ELR (cell line): ENCODE measurements around the gene CYP4F12.

Experiments used
- DNase-seq: peaks from one replicate; pipeline ENCODE4 v3.0.0-alpha.2; 2015; ENCODE audit warnings: low read depth

The CYP4F12 gene

DNA sequence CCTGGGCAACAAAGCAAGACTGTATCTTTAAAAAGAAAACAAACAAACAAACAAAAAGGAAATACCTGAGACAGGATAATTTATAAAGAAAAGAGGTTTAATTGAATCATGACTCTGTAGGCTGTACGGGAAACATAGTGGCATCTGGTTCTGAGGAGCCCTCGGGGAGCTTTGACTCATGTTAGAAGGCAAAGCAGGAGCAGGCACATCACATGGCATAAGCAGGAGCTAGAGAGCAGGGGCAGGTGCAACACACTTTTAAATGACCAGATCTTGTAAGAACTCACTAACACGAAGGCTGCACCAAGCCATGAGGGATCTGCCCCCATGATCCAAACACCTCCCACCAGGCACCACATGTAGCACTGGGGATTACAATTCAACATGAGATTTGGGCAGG is 41.8 kb downstream of the CYP4F12 start:
- no peak for DNase-seq

DNA sequence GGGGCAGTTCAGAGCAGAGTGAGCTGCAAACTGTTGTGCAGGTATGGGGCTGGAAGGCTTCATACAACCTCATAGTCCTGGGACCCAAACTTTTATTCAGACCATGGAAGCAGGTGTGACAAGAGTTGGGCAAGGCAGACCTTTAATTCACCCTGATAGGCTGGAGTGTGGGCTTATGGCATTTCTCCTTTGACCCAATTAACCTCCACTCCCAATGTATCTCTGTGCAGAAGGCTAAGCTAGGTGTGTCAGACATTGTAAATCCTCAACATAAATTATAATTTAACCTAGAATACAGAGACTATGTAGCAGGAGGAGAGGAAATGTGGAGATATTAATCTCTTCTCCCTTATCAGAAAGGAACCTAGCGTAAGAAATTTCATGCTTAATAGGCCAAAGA is 42.8 kb downstream of the CYP4F12 start:
- DNase-seq = no peak

DNA sequence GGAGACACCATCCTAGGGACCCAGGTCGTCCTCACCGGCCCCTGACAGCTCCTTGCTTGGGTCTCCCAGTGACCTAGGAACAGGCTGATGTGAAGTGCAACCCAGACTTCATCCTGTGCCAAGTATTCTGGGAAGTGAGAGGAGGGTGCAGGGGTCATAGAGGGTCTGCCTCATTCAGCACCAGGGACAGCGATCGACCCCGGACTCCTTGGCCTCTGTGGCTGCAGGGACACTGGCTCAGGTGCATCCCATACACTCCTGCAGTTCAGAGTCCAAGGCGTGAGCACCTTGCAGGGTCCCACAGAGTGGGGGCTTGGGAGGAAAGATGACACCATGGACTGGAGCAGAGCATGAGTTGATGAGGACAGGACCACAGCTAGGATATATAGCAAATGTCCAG is 44.9 kb downstream of the CYP4F12 start:
- no peak for DNase-seq

DNA sequence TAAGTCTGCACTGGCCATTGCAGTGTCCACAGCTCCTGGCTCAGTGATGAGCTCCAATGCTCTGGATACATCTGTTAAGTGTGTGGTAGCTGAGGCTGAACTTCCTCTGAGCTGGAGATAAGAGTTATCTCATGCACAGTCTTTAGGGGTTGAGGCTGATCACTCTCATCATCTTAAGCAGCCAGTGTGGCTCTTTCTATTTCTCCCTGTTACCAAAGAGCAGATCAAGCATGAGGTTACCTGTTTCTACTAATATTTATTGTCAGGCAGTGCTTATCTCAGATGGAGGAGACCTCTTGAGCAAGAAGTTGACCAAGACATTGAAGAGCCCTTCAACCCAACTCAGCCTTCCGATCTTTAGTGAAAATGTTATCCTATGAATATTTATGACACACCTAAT is 48.4 kb downstream of the CYP4F12 start:
- DNase-seq = no peak

DNA sequence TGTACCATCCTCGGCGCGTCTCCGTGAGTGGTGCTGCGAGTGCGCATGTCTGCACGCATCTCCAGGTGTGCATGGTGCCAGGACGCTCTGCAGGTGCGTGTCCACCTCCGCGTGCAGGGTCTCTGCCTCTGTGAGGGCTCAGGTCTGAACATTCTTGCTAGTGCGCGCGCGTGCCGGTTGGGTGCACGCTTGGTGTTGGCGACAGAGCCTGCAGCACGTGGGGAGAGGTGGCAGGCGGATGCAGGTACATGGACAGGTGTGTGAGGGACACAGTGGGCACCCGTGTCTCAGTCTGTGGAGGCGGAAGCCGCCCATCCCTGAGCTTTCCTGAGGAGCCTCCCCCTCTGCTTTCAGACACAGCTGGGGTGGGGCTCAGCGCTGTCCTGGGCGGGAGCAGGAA is 50.1 kb downstream of the CYP4F12 start:
- DNase-seq = no peak

DNA sequence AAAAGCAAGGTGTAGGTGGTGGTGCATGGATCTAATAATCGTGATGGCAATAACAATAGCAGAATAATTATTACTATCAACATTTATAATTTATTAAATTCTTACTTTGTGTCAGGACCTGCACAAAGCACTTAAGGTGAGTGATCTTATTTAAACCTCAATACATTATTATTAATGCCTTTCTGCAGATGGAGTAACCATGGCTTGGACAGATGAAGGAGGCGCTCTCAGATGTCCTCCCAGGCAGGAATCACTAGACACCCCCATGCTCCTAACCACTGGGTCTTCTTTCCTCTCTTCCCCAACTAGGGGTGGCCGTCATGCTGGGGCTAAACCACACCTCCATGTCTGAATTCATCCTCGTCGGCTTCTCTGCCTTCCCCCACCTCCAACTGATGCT is 54.8 kb downstream of the CYP4F12 start, which contains the start of gene OR10H2:
Gene OR10H2 (plus strand): TSS at position 301 of the 400 bp plus-strand sequence. CDS start 20 bp downstream, at position 321.
- no peak for DNase-seq

DNA sequence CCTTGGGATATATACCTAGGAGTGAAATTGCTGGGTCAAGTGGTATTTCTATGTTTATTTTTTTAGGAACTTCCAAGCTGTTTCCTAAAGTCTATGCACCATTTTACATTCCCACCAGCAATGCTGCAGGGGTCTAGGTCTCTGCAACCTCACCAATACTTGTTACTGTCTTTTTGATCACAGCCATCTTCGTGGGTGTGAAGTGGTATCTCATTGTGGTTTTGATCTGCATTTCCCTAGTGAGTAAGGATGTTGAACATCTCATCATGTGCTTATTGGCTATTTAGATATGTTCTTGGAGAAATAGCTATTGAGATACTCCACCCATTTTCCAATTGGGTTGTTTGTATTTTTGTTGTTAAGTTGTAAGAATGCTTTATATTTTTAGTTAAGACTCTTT is 57.7 kb downstream of the CYP4F12 start:
- no peak for DNase-seq

DNA sequence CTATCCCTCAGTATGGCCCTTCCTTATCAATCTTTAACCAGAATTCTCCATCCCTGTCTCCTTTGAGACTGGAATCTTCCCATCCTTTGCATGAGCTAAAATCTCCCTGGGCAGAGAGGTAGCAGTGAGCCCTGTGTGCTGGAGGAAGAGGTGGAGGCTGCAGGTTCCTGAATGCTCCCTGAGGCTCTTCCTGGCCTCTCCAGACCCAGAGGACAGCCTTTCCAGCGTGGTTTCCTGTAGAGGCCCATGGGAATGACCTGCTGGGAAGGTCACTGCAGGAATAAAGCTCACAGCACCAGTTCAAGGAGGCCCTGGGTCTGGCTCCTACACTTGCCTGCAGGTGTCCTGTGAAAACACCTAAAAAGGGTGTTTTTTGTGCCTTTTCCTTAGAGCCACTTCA is 59.5 kb downstream of the CYP4F12 start:
- DNase-seq = no peak

DNA sequence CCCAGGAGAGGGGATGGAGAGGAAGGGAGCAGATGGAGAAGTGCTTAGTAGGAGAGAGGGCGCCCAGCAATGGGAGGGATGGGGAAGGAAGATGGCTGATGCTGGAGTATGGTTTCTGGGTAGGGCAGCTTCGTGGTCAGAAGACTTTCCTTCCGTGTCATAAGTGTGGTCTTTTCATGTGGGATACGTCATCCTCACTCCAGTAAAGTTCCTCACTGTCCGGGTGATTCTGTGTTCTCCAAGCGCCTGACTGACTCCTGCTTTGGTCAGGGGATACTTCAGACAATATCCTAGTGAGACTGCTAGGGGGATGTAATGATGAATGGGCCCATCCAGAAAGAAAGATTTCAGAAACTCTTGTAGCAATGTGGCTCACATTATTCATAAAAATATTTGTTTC is 61.0 kb downstream of the CYP4F12 start:
- no peak for DNase-seq

DNA sequence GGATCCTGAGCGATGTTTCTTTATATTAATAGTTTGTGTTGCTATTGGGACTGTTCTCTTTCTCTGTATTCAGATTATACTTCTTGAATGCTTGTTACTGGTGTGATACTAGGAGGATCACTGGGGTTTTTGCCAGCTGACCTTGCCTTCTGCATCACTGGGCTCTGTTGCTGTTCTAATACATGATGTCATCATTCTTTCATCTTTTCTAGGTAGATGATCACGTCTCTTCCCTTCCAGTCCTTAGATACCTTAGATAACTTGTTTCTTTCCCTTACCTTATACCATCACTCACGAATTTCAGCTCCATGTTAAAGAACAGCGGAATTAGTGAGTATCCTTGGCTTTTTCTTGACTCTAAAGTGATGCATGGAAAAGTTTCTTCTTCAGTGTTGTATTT is 64.8 kb downstream of the CYP4F12 start, which contains the start of gene OR10H3:
Gene OR10H3 (plus strand): TSS at position 264 of the 400 bp plus-strand sequence. CDS start 3,408 bp downstream, outside the sequence.
- no peak for DNase-seq

DNA sequence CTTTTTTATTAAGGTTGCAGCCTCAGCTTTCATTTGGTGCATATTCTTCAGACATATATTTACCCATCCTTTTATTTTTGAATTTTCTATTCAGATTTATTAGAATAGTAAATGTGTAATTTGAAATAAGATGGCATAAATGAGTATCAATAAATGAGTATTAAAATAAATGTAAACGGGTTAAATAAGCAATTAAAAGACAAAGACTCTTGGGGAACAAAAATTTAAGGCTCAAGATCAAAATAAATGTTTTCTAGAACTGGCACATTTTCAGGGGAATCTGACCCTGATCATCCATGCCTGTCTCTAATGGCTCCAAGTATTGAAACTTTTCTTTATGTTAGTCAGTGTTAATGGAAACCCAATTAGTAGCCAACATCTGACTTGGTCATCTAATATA is 67.9 kb downstream of the CYP4F12 start:
- DNase-seq = no peak
